IPS-18a (cell line): ENCODE results near the gene CCT5.

Experiments
- H3K27ac ChIP-seq: one replicate; pipeline ENCODE4 v1.5.1; 2013; ENCODE audit warnings: low read length
- H3K27me3 ChIP-seq: one replicate; pipeline ENCODE4 v1.6.1; 2013; ENCODE audit warnings: mild to moderate bottlenecking, low read length; ENCODE audit not compliant: control insufficient read depth, insufficient read depth
- H3K36me3 ChIP-seq: one replicate; pipeline ENCODE4 v1.6.1; 2013; ENCODE audit warnings: low read depth, low read length; ENCODE audit not compliant: control insufficient read depth
- H3K4me1 ChIP-seq: one replicate; pipeline ENCODE4 v1.6.1; 2013; ENCODE audit warnings: low read depth, low read length; ENCODE audit not compliant: control insufficient read depth
- H3K4me3 ChIP-seq: one replicate; pipeline ENCODE4 v1.5.1; 2013; ENCODE audit warnings: low read length
- H3K9ac ChIP-seq: one replicate; pipeline ENCODE4 v1.6.1; 2013; ENCODE audit warnings: mild to moderate bottlenecking, low read length, moderate library complexity
- H3K9me3 ChIP-seq: one replicate; pipeline ENCODE4 v1.6.1; 2013; ENCODE audit warnings: low read depth, low read length; ENCODE audit not compliant: control insufficient read depth

The CCT5 gene

GRCh38 chr5:10248378-10249260, 1.5 kb upstream of the CCT5 start:
- Histone ChIP-seq H3K4me1 (peaks cover 9% of the 10 kb centered on the region), H3K36me3 (peaks cover 16% of the 10 kb centered on the region), H3K9me3 (no peaks in the 10 kb centered on the region), H3K27ac (no peak overlapping the region), H3K4me3 (peak overlapping the region; percentile 100), H3K27me3 (no peaks in the 10 kb centered on the region), H3K9ac (peak overlapping the region; percentile 99)

GRCh38 chr5:10250806-10251276, 761 bp downstream of the CCT5 start:
- Histone ChIP-seq H3K36me3 (peaks cover 39% of the 10 kb centered on the region), H3K27ac (peak overlapping the region; percentile 96), H3K4me1 (peaks cover 9% of the 10 kb centered on the region), H3K4me3 (peak overlapping the region; percentile 100), H3K9me3 (no peaks in the 10 kb centered on the region), H3K9ac (peak overlapping the region; percentile 99), H3K27me3 (no peaks in the 10 kb centered on the region)

GRCh38 chr5:10251405-10251804, 1.3 kb downstream of the CCT5 start:
- H3K9me3 ChIP-seq = no peaks in the 10 kb centered on the region
- H3K36me3 ChIP-seq = peaks cover 44% of the 10 kb centered on the region
- no peak overlapping the region for H3K27ac ChIP-seq
- H3K4me3 ChIP-seq = peak overlapping the region; percentile 100
- H3K27me3 ChIP-seq = no peaks in the 10 kb centered on the region
- peaks cover 9% of the 10 kb centered on the region for H3K4me1 ChIP-seq
- peak overlapping the region; percentile 99 for H3K9ac ChIP-seq

GRCh38 chr5:10253390-10253789, 3.3 kb downstream of the CCT5 start:
- Histone ChIP-seq H3K27me3 (no peaks in the 10 kb centered on the region), H3K27ac (no peak overlapping the region), H3K4me3 (no peak overlapping the region), H3K36me3 (peaks cover 64% of the 10 kb centered on the region), H3K9me3 (no peaks in the 10 kb centered on the region), H3K9ac (no peak overlapping the region), H3K4me1 (peaks cover 9% of the 10 kb centered on the region)

- H3K9me3 ChIP-seq = no peaks in the 10 kb centered on the region
- H3K4me1 ChIP-seq = peaks cover 9% of the 10 kb centered on the region
- peaks cover 77% of the 10 kb centered on the region for H3K36me3 ChIP-seq
- no peak overlapping the region for H3K4me3 ChIP-seq
- no peak overlapping the region for H3K9ac ChIP-seq
- H3K27me3 ChIP-seq = no peaks in the 10 kb centered on the region
- no peak overlapping the region for H3K27ac ChIP-seq
Measured at GRCh38 chr5:10254686-10255085, 4.6 kb downstream of the CCT5 start.

GRCh38 chr5:10257870-10258269, 7.8 kb downstream of the CCT5 start:
- H3K4me3 ChIP-seq = no peak overlapping the region
- no peak overlapping the region for H3K27ac ChIP-seq
- H3K4me1 ChIP-seq = no peaks in the 10 kb centered on the region
- peaks cover 97% of the 10 kb centered on the region for H3K36me3 ChIP-seq
- no peaks in the 10 kb centered on the region for H3K9me3 ChIP-seq
- H3K9ac ChIP-seq = no peak overlapping the region
- H3K27me3 ChIP-seq = no peaks in the 10 kb centered on the region

GRCh38 chr5:10259899-10260298, 9.8 kb downstream of the CCT5 start:
- Histone ChIP-seq H3K9ac (no peak overlapping the region), H3K27me3 (no peaks in the 10 kb centered on the region), H3K27ac (no peak overlapping the region), H3K36me3 (peaks cover 100% of the 10 kb centered on the region), H3K4me1 (no peaks in the 10 kb centered on the region), H3K9me3 (no peaks in the 10 kb centered on the region), H3K4me3 (no peak overlapping the region)

GRCh38 chr5:10261065-10261464, 11.0 kb downstream of the CCT5 start:
- Histone ChIP-seq H3K36me3 (peaks cover 98% of the 10 kb centered on the region), H3K9ac (no peak overlapping the region), H3K27me3 (no peaks in the 10 kb centered on the region), H3K4me3 (no peak overlapping the region), H3K27ac (no peak overlapping the region), H3K4me1 (no peaks in the 10 kb centered on the region), H3K9me3 (no peaks in the 10 kb centered on the region)

GRCh38 chr5:10262121-10262774, 12.2 kb downstream of the CCT5 start:
- H3K9ac ChIP-seq = no peak overlapping the region
- H3K4me3 ChIP-seq = no peak overlapping the region
- no peaks in the 10 kb centered on the region for H3K27me3 ChIP-seq
- H3K9me3 ChIP-seq = no peaks in the 10 kb centered on the region
- no peak overlapping the region for H3K27ac ChIP-seq
- no peaks in the 10 kb centered on the region for H3K4me1 ChIP-seq
- peaks cover 86% of the 10 kb centered on the region for H3K36me3 ChIP-seq

- Histone ChIP-seq H3K4me3 (no peak overlapping the region), H3K9ac (no peak overlapping the region), H3K9me3 (no peaks in the 10 kb centered on the region), H3K36me3 (peaks cover 78% of the 10 kb centered on the region), H3K4me1 (no peaks in the 10 kb centered on the region), H3K27me3 (no peaks in the 10 kb centered on the region), H3K27ac (no peak overlapping the region)
Measured at GRCh38 chr5:10262995-10263394, 12.9 kb downstream of the CCT5 start.

GRCh38 chr5:10264604-10265003, 14.5 kb downstream of the CCT5 start:
- H3K4me1 ChIP-seq = no peaks in the 10 kb centered on the region
- H3K9me3 ChIP-seq = no peaks in the 10 kb centered on the region
- no peaks in the 10 kb centered on the region for H3K27me3 ChIP-seq
- H3K36me3 ChIP-seq = peaks cover 62% of the 10 kb centered on the region
- H3K27ac ChIP-seq = no peak overlapping the region
- H3K9ac ChIP-seq = no peak overlapping the region
- no peak overlapping the region for H3K4me3 ChIP-seq
